Stimulated activated CD8-positive, alpha-beta memory T cell treated with anti-CD3 and anti-CD28 coated beads, Interleukin-12 subunit alpha, Interleukin-12 subunit beta, amount 100 ng/mL, for 24 hours (primary cell): Measurements from ENCODE around the gene MAP3K21.

Experiments used
- DNase-seq: peaks from one replicate; pipeline ENCODE4 v3.0.0-alpha.2; 2020; ENCODE audit errors: extremely low read depth

The MAP3K21 gene

GRCh38 chr1:233389169-233389568, 61.6 kb downstream of the MAP3K21 start:
- DNase-seq, result no peak

DNA sequence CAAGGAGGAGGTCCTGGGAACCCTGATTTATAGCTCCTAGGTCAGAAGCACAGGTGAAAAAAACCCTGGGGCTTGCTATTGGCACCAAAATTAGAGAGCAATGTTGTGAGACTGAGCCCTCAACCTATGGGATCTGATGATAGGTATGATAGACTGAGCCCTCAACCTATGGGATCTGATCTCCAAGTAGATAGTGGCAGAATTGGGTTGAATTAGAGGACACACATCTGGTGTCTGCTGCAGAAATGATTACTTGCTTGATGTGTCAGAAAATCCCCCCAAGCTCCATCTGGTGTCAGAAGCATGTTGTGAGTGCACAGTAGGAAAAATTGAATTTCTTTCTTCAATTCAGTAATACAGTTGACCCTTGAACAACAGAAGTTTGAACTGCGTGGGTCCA, 62.4 kb downstream of the MAP3K21 start:
- DNase-seq, result no peak

- no peak for DNase-seq
These were observed 63.6 kb downstream of the MAP3K21 start for GRCh38 chr1:233390842-233391737.

DNA sequence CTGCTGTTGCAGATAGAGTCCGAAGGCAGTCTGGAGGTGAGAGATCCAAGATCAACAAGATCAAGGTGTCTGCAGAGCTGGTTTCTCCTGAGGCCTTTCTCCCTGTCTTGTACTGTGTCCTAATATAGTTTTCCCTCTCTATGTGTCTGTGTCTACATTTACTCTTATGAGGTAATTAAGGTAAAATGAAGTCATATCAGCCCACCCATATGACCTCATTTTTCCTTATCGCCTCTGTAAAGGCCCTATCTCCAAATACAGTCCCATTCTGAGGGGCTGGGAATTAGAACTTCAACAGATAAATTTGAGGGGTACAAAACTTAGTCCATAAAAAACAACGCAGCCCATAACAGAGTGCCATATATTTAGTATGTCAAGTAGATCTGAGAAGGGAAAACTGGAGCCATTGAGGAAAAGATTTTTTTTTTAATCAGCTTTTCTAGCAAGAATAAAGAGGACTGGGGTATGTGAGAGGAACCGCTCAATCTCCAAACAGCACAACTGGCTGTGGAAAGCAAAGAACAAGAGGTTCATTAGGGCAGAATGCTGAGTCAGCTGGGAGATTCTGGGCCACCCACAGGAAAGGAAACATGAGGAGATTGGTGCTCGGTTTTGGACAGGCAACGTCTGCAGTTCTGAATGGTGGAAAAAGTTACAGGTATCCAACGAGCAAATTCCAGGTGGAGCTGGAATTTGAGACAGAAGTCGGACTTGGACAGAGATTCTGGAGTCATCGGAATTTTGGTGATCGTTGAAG, 65.7 kb downstream of the MAP3K21 start:
- no peak for DNase-seq

DNA sequence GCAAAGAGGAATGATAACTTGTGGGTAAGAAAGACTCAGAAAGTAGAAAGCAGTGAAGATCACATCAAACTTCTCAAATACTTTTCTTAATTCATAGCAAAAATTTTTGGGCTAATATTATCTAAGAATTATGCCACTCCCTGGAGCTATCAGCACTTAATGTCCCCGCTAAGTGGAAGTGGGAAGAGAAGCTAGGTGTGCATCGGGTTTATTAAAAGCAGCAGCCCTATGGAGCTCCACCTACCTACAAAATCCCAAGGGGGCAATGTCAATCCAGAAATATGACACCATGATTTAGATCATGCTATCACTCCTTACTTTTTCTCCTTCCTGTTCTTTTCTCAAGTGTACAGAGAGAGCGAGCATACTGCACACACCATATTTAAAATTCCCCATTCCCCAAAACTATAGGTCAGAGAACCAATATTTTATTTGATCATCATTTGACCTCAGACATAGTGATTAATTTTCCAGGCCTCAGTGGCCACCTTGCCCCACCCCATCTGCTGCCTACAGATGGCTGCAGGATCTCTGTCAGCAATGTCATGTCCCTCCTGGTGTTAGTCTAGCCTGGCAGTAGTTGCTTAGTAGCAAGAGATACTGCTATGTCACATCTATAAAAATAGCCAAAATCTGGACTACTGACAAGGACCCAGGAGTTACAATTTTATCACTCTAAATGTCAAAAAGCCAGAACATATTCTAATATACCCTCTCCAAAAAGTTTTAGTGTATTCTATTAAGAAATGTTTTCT, 66.6 kb downstream of the MAP3K21 start:
- no peak for DNase-seq

DNA sequence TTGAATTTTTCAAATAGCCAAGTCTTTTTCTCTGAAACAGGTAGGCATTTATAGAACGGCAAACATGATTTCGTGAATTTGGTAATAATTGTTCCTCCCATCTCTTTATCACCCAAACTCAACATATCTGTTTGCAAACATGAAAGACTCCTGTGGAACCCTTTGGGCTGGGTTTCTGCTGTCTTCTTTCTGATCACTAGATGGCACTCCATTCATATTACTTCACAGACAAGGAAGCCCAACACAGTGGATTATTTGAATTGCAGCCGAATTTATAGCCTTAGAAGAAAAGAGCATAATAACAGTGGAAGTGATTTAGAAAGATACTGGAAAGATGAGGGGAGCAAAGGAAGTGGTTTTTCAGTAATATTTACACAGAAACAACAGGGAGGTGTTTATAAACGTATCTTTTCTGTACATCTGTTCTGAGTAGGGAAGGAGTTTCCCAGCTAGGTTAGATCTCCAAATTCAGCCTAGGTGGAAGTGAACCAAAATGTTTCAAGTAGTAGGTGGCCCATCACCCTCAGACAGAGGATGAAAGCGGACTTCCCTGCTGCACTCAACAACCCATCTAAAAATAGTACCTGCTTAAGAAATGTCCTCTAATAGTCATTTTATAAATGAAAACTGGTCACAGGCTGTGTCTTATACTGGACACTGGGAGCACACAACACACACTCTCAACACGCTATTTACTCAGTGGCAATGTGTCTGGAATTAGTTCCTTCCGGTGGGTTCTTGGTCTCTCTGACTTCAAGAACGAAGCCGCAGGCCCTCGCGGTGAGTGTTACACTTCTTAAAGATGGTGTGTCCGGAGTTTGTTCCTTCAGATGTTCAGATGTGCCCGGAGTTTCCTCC, 67.6 kb downstream of the MAP3K21 start:
- DNase-seq, result no peak

DNA sequence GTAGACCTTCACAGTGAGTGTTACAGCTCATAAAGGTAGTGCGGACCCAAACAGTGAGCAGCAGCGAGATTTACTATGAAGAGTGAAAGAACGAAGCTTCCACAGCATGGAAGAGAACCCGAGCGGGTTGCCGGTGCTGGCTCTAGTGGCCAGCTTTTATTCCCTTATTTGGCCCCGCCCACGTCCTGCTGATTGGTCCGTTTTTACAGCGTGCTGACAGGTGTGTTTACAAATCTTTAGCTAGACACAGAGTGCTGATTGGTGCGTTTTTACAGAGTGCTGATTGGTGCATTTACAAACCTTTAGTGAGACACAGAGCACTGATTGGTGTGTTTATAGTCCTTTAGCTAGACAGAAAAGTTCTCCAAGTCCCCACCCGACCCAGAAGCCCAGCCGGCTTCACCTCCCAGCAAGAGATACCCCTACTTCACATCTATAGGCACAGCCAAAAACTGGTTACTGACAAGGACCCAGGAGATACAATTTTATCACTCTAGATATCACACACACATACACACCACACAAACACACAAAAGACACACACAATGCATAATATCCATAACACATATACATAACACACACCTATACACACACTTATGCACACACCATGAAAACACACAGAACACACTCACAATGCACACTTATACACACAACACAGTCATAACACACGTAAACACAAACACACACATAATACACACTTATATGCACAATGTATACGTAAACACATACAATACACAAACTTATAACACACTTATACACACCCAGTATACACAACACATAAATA, 68.5 kb downstream of the MAP3K21 start:
- DNase-seq, result no peak

DNA sequence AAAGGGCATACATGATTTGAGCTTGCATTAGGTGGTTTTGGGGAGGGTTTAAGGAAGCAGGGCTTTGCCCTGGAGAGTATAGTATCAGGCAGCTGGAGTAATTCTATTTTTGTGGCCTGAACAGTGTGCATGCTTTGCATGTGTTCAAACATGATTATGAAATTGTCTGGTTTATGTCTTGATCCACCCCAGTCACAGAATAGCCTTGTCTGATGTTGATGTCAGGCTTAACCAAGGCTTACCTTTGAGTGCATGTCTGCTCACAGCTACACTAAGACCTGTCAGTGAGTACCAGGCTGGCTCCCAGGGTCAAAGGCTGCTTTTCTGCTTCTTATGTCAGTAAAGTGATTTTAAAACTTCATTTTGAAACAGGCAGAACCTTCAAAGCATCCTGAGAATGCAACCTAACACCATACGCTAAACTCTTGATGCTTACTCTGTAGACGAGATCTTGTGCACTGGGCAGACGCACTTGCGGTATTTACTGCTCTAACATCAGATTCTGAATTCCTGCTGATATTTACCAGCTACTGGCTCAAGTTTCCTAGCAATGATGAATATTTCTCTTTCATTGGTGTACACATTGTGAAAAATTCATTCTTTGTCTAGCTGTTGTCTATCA, 78.9 kb downstream of the MAP3K21 start:
- no peak for DNase-seq

DNA sequence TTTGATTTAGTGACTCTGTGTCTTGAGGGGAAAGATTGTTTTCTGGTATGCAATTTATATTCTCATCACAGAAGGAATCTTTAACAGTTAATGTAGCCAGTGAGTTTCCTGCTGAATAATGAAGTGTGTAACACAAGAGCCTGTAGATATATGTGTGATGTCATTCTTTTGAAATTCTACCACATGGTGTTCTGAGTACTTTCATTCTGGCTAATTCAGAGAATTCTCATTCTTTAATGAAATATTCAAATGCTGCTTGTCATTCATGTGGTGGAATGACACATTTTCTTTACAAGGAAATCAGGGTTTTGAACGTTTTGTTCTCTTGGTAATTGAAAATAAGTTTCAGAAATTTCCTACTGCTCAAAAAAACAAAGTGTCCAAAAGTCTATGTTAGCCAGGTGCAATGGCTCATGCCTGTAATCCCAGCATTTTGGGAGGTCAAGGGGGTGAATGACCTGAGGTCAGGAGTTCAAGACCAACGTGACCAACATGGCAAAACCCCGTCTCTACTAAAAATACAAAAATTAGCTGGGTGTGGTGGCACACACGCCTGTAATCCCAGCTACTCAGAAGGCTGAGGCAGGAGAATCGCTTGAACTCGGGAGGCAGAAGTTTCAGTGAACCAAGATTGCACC, 79.6 kb downstream of the MAP3K21 start:
- no peak for DNase-seq

- DNase-seq, result no peak
These were observed 82.0 kb downstream of the MAP3K21 start for GRCh38 chr1:233409540-233409939.

DNA sequence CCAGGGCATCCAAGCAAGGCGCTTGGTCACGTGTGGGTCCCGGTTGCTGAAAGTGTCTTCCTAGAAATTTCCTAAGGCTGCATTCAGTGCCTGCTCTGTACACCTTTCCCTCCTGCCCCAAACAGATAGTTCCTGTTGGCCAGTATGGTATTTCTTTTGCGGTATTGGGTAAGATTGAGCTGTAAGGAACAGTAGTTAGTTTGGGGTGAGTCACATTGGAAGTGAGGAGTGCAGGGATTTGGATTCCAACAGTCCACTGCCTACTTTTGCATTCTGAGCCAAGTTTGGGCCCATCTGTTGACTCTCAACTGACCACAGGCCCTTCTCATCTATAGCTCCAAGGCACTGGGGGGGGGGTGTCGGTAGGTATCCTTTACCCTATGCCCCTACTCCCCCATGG, 83.4 kb downstream of the MAP3K21 start:
- DNase-seq, result no peak

- no peak for DNase-seq
These were observed 85.3 kb downstream of the MAP3K21 start for GRCh38 chr1:233412812-233413211.

- DNase-seq, result no peak
These were observed 93.8 kb downstream of the MAP3K21 start for GRCh38 chr1:233421293-233421692.

DNA sequence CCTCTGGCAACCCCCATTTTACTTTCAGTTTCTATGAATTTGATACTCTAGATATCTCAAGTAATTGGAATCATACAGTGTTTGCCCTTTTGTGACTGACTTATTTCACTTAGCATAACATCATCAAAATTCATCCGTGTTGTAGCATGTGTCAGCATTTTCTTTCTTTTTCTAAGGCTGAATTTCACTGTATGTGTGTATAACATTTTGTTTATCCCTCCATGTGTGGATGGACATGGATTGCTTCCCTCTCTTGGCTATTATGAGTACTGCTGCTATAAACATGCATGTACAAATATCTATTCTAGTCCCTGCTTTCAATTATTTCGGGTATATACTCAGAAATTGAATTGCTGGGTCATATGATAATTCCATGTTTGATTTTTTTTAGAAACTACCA, 97.3 kb downstream of the MAP3K21 start:
- no peak for DNase-seq

DNA sequence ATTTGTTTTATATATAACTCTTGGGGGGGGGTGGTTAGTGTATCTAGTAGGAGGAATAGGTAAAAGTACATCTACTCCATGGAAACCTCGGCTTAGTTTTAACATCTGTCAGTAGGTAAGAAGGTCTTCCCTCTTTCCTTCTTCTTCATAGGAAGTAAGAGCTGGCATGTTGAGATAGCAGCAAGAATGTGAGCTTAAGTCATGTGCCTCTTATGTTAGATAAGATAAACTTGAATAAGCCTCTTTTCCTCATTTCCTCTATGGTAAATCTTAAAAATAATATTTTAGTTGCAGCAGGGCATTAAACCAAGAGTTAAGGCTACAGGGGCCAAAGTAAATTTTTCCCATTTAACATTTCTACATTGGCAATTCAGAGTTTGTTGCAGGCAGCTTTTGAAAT, 100.4 kb downstream of the MAP3K21 start:
- no peak for DNase-seq

DNA sequence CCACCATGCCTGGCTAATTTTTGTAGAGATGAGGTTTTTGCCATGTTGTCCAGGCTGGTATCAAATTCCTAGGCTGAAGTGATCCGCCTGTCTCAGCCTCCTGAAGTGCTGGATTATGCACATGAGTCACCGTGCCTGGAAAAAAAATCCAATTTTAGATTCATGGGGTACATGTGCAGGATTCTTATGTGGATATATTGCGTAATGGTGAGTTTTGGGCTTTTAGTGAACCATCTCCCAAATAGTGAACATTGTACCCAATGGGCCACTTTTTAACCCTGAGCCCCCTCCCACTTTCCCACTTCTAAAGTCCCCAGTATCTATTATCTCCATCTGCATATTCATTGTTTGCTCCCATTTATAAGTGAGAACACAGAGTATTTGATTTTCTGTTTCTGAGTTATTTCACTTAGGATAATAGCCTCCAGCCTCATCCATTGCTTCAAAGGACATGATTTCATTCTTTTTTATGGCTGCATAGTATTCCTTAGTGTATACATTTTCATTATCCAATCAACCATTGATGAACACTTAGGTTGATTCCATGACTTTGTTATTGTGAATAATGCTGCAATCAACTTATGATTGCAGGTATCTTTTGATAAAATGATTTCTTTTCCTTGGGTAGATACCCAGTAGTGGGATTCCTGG, 104.4 kb downstream of the MAP3K21 start:
- no peak for DNase-seq

DNA sequence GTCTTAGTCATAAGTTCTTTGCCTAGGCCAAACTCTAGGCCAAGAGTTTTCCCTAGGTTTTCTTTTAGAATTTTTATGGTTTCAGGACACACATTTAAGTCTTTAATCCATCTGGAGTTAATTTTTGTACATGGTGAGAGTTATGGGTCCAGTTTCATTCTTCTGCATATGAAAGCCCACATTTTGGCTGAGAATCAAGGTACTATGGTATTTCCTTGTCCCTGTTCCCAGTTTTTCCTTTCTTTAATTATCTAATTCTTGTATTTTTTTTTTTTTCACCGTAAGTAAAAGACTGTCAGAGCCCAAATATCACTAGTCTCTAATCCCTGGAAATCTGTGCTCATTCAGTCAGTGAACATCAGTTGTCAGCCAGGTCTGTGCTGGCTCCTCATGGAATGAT, 105.4 kb downstream of the MAP3K21 start:
- no peak for DNase-seq

DNA sequence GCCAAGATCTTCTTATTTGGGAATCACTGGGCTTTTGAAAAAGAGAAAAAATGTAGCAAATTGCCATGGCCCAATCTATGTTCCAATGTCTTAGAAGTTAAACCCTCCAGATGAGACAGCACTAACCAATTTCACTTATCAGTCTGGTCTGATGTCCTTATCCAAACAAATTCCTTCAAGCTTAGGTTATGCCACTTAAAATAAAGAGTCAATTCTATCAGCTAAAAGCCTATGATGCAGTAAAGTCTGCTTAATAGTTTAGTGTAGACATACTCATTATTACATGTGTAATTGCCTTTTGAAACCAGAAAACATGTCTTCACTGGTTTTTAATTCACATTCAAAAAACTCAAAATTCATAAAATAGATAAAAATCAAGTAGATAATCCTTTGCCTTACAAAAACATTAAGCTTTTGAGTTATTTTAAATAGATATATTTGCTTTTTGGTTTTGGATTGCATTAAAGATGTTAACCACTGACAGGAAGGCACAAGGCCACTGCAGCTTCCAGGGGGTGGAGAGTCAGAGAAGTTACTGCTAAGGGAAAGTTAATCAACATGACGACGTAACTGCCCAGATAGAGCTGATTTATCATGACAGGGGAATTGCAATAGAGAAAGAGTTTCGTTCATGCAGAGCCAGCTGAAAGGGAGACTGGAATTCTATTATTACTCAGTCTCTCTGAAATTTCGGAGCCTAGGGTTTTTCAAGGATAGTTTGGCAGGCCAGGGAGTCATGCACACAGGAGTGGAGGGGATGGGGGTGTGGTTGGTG, 106.1 kb downstream of the MAP3K21 start:
- DNase-seq, result no peak
